A549 (cell line): ENCODE measurements around the gene DPF1. TPM values are rescaled to one million over a fixed set of nuclear protein-coding genes. Genes with fewer than 3 reads are reported as not detected.

Experiments used
- ATAC-seq, 2 experiments: fragments of 200-7000 bp in 1 of 2; fragments of >200 bp in 1 of 2; cut with Nextera tagmentation in 1 of 2; cut with Tn5 transposase in 1 of 2; 3 replicates each; pipeline versions ENCODE4 v1.8.0 to v1.9.1; 2018 to 2020; ENCODE audit warnings: mild to moderate bottlenecking in 1 of 2, moderate library complexity in 1 of 2
- CTCF ChIA-PET: fragments of 300-600 bp; sonication (Branson Sonifier 250); formaldehyde crosslinking; extraction: SDS; loops from one replicate; lab custom pipeline; 2021; ENCODE audit warnings: antibody characterized with exemption, inconsistent platforms; lab: Yijun Ruan, JAX
- POLR2A ChIA-PET: fragments of 350-600 bp; formaldehyde crosslinking; extraction: SDS; loops from one replicate; lab custom pipeline; 2021; ENCODE audit warnings: antibody characterized with exemption, inconsistent platforms; lab: Yijun Ruan, JAX
- DNase-seq, 2 experiments: peaks; one replicate each; pipeline versions ENCODE4 v3.0.0 to v3.0.0-alpha.2; 2011 to 2016; ENCODE audit warnings: low read depth in 1 of 2, low spot score in 1 of 2
- FAIRE-seq: peaks from 2 replicates; lab custom pipeline; 2011; peaks lifted over from hg19 to GRCh38; lab: Jason Lieb, UNC
- H3K27ac ChIP-seq, 2 experiments: fragments of >200 bp; sonication (Bioruptor Twin); formaldehyde crosslinking; 3 replicates each; pipeline ENCODE4 v1.5.1; 2016 to 2017
- H3K4me1 ChIP-seq: fragments of >200 bp; sonication (Bioruptor Twin); formaldehyde crosslinking; 3 replicates; pipeline ENCODE4 v1.6.1; 2016
- H3K4me2 ChIP-seq: fragments of >200 bp; sonication (Bioruptor Twin); formaldehyde crosslinking; 3 replicates; pipeline ENCODE4 v1.6.1; 2016
- H3K4me3 ChIP-seq: fragments of >200 bp; sonication (Bioruptor Twin); formaldehyde crosslinking; 3 replicates; pipeline ENCODE4 v1.5.1; 2016
- H3K9me3 ChIP-seq: fragments of >200 bp; sonication (Bioruptor Twin); formaldehyde crosslinking; 3 replicates; pipeline ENCODE4 v1.6.1; 2016
- CEBPB ChIP-seq, 2 experiments: fragments of >200 bp in 1 of 2; sonication (Bioruptor Twin) in 1 of 2; formaldehyde crosslinking in 1 of 2; IDR thresholded peaks; 2 replicates each; pipeline ENCODE4 v1.6.1; 2012 to 2016
- CHD4 ChIP-seq: fragments of 200-600 bp; sonication (generic); IDR thresholded peaks from 2 replicates; pipeline ENCODE4 v1.6.1; 2016; ENCODE audit warnings: antibody characterized with exemption, mild to moderate bottlenecking, borderline replicate concordance
- EHF ChIP-seq: fragments of 250-450 bp; sonication (Bioruptor Pico); IDR thresholded peaks from 2 replicates; pipeline ENCODE4 v1.5.0; 2020; ENCODE audit warnings: mild to moderate bottlenecking
- EP300 ChIP-seq, 2 experiments: fragments of >200 bp; sonication (Bioruptor Twin); formaldehyde crosslinking; IDR thresholded peaks; 2 replicates in 1 of 2; 3 replicates in 1 of 2; pipeline ENCODE4 v1.6.1; 2016 to 2017
- FOSL2 ChIP-seq, 2 experiments: fragments of 450-650 bp in 1 of 2; fragments of >200 bp in 1 of 2; sonication (Bioruptor Twin) in 1 of 2; formaldehyde crosslinking; IDR thresholded peaks; 2 replicates each; pipeline versions ENCODE4 v1.5.0 to v1.6.1; 2016 to 2020; ENCODE audit warnings: mild to moderate bottlenecking in 1 of 2, moderate library complexity in 1 of 2
- FOXS1 ChIP-seq: fragments of 250-450 bp; sonication (Bioruptor Pico); IDR thresholded peaks from 2 replicates; pipeline ENCODE4 v1.5.0; 2020; ENCODE audit warnings: mild to moderate bottlenecking, moderate library complexity
- GATA3 ChIP-seq: IDR thresholded peaks from 2 replicates; pipeline ENCODE4 v1.6.1; 2012; ENCODE audit warnings: borderline replicate concordance
- HOXB13 ChIP-seq: fragments of 250-450 bp; sonication (Bioruptor Pico); IDR thresholded peaks from 2 replicates; pipeline ENCODE4 v1.5.0; 2020; ENCODE audit warnings: low read depth, mild to moderate bottlenecking, moderate library complexity
- JUN ChIP-seq, 2 experiments: fragments of >200 bp; sonication (Bioruptor Twin); formaldehyde crosslinking; IDR thresholded peaks; 2 replicates in 1 of 2; 3 replicates in 1 of 2; pipeline ENCODE4 v1.6.1; 2016 to 2017
- JUNB ChIP-seq: fragments of >200 bp; sonication (Bioruptor Twin); formaldehyde crosslinking; IDR thresholded peaks from 2 replicates; pipeline ENCODE4 v1.6.1; 2016
- MAFK ChIP-seq: fragments of 450-650 bp; IDR thresholded peaks from 2 replicates; pipeline ENCODE4 v1.6.1; 2014; ENCODE audit not compliant: partially characterized antibody
- MAZ ChIP-seq: fragments of 150-350 bp; IDR thresholded peaks from 2 replicates; pipeline ENCODE4 v1.6.1; 2014; ENCODE audit warnings: antibody characterized with exemption, low read depth, low read length, borderline replicate concordance
- MYC ChIP-seq: IDR thresholded peaks from 2 replicates; pipeline ENCODE4 v1.6.1; 2012; ENCODE audit warnings: mild to moderate bottlenecking, inconsistent platforms, low read length, improper control_type of control experiment, borderline replicate concordance
- NPAS2 ChIP-seq: fragments of 250-450 bp; sonication (Bioruptor Pico); IDR thresholded peaks from 2 replicates; pipeline ENCODE4 v1.8.0; 2022; ENCODE audit warnings: mild to moderate bottlenecking, moderate library complexity, borderline replicate concordance
- NR3C1 ChIP-seq: fragments of >200 bp; sonication (Bioruptor Twin); formaldehyde crosslinking; IDR thresholded peaks from 3 replicates; pipeline ENCODE4 v1.6.1; 2017
- POLR2AphosphoS2 ChIP-seq: conservative IDR thresholded peaks from 2 replicates; pipeline ENCODE4 v1.6.1; 2012; ENCODE audit warnings: low read length, improper control_type of control experiment, inconsistent platforms
- RAD21 ChIP-seq, 2 experiments: fragments of >200 bp in 1 of 2; sonication (Bioruptor Twin) in 1 of 2; formaldehyde crosslinking in 1 of 2; IDR thresholded peaks in 1 of 2; conservative IDR thresholded peaks in 1 of 2; 2 replicates in 1 of 2; 3 replicates in 1 of 2; pipeline ENCODE4 v1.6.1; 2012 to 2018; ENCODE audit warnings: inconsistent platforms in 1 of 2
- RARB ChIP-seq: fragments of 250-450 bp; sonication (Bioruptor Pico); IDR thresholded peaks from 2 replicates; pipeline ENCODE4 v1.8.0; 2021; ENCODE audit warnings: mild to moderate bottlenecking, moderate library complexity
- ZNF302 ChIP-seq: fragments of 250-450 bp; sonication (Bioruptor Pico); IDR thresholded peaks from 2 replicates; pipeline ENCODE4 v1.9.0; 2021; ENCODE audit warnings: inconsistent platforms, mild to moderate bottlenecking, moderate library complexity
- WGBS: methylation state at CpG from one replicate; pipeline ENCODE4 v1.1.6; 2017; ENCODE audit errors: missing lambda C conversion rate; 5-methylcytosine and 5-hydroxymethylcytosine counted together
- polyA plus RNA-seq, 4 experiments: library from polyadenylated mRNA; depleted of rRNA in 3 of 4; stranded (reverse); fragments of >200 nt; fragmentation: RNase III in 1 of 4; extraction: RNeasy Plus Mini Kit Qiagen cat#74134 plus additional on column Dnase treatment in 1 of 4; gene quantifications; 2 replicates in 3 of 4; 3 replicates in 1 of 4; pipeline ENCODE4 v1.2.3, GENCODE V29; 2011 to 2017
- TF ChIP-seq, protein P1 (sequence below): fragments of >200 bp; sonication (Bioruptor Twin); formaldehyde crosslinking; IDR thresholded peaks from 3 replicates; pipeline ENCODE4 v1.6.1; 2016
- TF ChIP-seq, protein P2 (sequence below): IDR thresholded peaks from 2 replicates; pipeline ENCODE4 v1.6.1; 2012; ENCODE audit warnings: low read depth, borderline replicate concordance
- TF ChIP-seq, protein P3 (sequence below): fragments of 200-600 bp; sonication (generic); IDR thresholded peaks from 2 replicates; pipeline ENCODE4 v1.6.1; 2016; ENCODE audit warnings: antibody characterized with exemption, mild to moderate bottlenecking, moderate library complexity
- TF ChIP-seq, protein P4 (sequence below): IDR thresholded peaks from 2 replicates; pipeline ENCODE4 v1.6.1; 2012
- TF ChIP-seq, protein P5 (sequence below): IDR thresholded peaks from 2 replicates; pipeline ENCODE4 v1.6.1; 2012

Gene DPF1
- polyA plus RNA-seq, 2 of the 4 experiments (the other 2 are of a cell fraction): 2.1 to 6.8 TPM

DNA sequence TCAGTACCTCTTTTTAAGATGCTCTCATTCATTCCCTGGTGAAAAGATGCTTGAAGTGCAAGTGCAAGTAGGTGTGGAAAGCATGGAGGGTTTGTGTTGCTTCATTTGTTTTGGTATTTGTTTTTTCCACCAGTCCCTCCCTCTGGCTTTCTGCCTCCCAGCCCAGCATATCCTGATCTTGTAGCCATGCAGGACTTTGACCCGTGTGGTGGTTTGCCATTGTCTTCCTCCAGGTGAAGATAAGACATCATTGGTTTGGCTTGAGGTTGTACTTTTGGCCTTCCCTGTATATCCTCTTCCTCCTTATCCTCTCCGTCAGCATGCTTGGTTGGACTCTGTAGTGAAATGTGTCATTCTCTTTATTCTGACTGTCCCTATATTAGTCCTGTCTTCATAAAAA is 49.5 kb upstream of the DPF1 start:
- peaks cover 80% of the 10 kb centered on the region for H3K4me1 ChIP-seq
- peak overlapping the region; percentile 11 to 89; a peak in 4 of 6 replicates for H3K27ac ChIP-seq

DNA sequence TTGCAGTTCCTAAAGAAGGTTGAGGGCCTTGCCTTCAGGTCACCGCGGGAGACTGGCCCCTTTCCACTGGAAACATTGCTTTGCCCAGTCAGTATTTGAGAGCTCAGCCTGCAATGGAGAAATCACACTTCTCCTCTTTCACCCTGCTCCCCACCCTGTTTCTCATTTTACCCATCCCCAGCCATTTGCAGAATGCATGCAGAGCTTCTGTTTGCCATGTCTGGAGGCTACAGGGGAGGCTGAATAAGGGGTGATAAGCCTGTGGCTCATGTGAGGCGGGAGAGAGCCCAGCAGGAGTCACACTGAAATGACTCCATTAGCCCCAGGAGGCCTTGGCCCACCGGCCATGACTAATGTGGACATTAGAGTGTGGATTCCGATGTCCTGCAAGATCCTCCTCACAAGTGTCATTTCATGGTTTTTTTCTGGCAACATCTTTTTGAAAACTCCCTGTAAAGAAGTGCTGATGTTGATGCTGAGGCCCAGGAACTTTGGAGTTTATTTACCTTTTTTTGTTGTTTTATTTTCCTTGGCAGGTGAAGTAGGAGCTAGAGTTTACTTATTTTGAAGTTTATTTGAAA is 46.7 kb upstream of the DPF1 start:
- Histone ChIP-seq H3K4me2 (peak overlapping the region; percentile 76), H3K27ac (peak overlapping the region; percentile 89 to 91), H3K4me1 (peaks cover 94% of the 10 kb centered on the region), H3K9me3 (no peaks in the 10 kb centered on the region), H3K4me3 (peak overlapping the region; percentile 1; the same call in 1 of the 3 replicates)
- TF ChIP-seq JUNB (peak; percentile 85), GATA3 (peak; percentile 94), NR3C1 (no peak), HOXB13 (peak; percentile 28; the same call in 1 of the 2 replicates), CEBPB (IDR thresholded peaks at IDR 0.05) (peak; percentile 25 to 66; a peak in 2 of 4 replicates), RARB (CRISPR knock-in tag) (no peak), EP300 (IDR thresholded peaks at IDR 0.05) (peak; percentile 35 to 81; a peak in 3 of 5 replicates), MAZ (no peak), MYC (0 out of 2 replicates have a peak, but pooled peaks have one; percentile 57), MAFK (peak; percentile 18), RAD21 (conservative IDR thresholded peaks at IDR 0.05 in 1 of 2, IDR thresholded peaks at IDR 0.05 in 1 of 2) (peak; percentile 32 to 45; a peak in 2 of 5 replicates), FOXS1 (CRISPR knock-in tag) (peak; percentile 55; the same call in 1 of the 2 replicates), POLR2AphosphoS2 (no peak), ZNF302 (CRISPR knock-in tag) (0 out of 2 replicates have a peak, but pooled peaks have one; percentile 26), NPAS2 (CRISPR knock-in tag) (no peak), FOSL2 (IDR thresholded peaks at IDR 0.05) (peak; percentile 79), FOSL2 (CRISPR knock-in tag; IDR thresholded peaks at IDR 0.05) (peak; percentile 94), JUN (IDR thresholded peaks at IDR 0.05) (peak; percentile 54 to 89; a peak in 3 of 5 replicates)
- TF ChIP-seq, protein P1, sequence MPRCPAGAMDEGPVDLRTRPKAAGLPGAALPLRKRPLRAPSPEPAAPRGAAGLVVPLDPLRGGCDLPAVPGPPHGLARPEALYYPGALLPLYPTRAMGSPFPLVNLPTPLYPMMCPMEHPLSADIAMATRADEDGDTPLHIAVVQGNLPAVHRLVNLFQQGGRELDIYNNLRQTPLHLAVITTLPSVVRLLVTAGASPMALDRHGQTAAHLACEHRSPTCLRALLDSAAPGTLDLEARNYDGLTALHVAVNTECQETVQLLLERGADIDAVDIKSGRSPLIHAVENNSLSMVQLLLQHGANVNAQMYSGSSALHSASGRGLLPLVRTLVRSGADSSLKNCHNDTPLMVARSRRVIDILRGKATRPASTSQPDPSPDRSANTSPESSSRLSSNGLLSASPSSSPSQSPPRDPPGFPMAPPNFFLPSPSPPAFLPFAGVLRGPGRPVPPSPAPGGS: peak; percentile 70; the same call in 1 of the 3 replicates
- TF ChIP-seq, protein P2, sequence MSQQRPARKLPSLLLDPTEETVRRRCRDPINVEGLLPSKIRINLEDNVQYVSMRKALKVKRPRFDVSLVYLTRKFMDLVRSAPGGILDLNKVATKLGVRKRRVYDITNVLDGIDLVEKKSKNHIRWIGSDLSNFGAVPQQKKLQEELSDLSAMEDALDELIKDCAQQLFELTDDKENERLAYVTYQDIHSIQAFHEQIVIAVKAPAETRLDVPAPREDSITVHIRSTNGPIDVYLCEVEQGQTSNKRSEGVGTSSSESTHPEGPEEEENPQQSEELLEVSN: no peak
- TF ChIP-seq, protein P3, sequence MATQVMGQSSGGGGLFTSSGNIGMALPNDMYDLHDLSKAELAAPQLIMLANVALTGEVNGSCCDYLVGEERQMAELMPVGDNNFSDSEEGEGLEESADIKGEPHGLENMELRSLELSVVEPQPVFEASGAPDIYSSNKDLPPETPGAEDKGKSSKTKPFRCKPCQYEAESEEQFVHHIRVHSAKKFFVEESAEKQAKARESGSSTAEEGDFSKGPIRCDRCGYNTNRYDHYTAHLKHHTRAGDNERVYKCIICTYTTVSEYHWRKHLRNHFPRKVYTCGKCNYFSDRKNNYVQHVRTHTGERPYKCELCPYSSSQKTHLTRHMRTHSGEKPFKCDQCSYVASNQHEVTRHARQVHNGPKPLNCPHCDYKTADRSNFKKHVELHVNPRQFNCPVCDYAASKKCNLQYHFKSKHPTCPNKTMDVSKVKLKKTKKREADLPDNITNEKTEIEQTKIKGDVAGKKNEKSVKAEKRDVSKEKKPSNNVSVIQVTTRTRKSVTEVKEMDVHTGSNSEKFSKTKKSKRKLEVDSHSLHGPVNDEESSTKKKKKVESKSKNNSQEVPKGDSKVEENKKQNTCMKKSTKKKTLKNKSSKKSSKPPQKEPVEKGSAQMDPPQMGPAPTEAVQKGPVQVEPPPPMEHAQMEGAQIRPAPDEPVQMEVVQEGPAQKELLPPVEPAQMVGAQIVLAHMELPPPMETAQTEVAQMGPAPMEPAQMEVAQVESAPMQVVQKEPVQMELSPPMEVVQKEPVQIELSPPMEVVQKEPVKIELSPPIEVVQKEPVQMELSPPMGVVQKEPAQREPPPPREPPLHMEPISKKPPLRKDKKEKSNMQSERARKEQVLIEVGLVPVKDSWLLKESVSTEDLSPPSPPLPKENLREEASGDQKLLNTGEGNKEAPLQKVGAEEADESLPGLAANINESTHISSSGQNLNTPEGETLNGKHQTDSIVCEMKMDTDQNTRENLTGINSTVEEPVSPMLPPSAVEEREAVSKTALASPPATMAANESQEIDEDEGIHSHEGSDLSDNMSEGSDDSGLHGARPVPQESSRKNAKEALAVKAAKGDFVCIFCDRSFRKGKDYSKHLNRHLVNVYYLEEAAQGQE: no peak
- TF ChIP-seq, protein P4, sequence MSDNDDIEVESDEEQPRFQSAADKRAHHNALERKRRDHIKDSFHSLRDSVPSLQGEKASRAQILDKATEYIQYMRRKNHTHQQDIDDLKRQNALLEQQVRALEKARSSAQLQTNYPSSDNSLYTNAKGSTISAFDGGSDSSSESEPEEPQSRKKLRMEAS: peak; percentile 94
- TF ChIP-seq, protein P5, sequence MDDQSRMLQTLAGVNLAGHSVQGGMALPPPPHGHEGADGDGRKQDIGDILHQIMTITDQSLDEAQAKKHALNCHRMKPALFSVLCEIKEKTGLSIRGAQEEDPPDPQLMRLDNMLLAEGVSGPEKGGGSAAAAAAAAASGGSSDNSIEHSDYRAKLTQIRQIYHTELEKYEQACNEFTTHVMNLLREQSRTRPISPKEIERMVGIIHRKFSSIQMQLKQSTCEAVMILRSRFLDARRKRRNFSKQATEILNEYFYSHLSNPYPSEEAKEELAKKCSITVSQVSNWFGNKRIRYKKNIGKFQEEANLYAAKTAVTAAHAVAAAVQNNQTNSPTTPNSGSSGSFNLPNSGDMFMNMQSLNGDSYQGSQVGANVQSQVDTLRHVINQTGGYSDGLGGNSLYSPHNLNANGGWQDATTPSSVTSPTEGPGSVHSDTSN: peak; percentile 86
- CTCF ChIA-PET: interaction anchor here (0.6 to 18.2 kb wide), 18 partner anchors 13 to 371 kb away, joined by 3 to 259 read pairs (median 5); partner anchors contain the start of genes CATSPERG, KCNK6, PPP1R14A and PSMD8
- 0% methylated on average over 5 of the region's 5 CpGs for WGBS
- FAIRE-seq (peak; percentile 100), DNase-seq (peak; percentile 97 to 99), ATAC-seq (peak; percentile 69 to 82)
- POLR2A ChIA-PET: interaction anchor here (0.6 to 8.8 kb wide), 3 partner anchors 27 to 287 kb away, joined by 6 to 127 read pairs (median 9); partner anchors contain the start of gene C19orf33

More for the DNA sequence above, 49.5 kb upstream of the DPF1 start:
- WGBS: 51% methylated on average over 2 of the region's 2 CpGs
- H3K4me2 ChIP-seq: peak overlapping the region; percentile 54
- CTCF ChIA-PET: interaction anchor here (1.1 to 18.2 kb wide), 5 partner anchors 7 to 62 kb away, joined by 5 to 259 read pairs (median 24); partner anchors contain the start of genes CATSPERG and PPP1R14A
- TF ChIP-seq CHD4: no peak
- 0 out of 2 replicates have a peak, but pooled peaks have one; percentile 17 for TF ChIP-seq GATA3
- 0 out of 2 replicates have a peak, but pooled peaks have one; percentile 20 for TF ChIP-seq EHF (CRISPR knock-in tag)
- DNase-seq (peak in 1 of 2 experiments; percentile 66), ATAC-seq (no peak), FAIRE-seq (peak; percentile 93)
- H3K9me3 ChIP-seq: no peaks in the 10 kb centered on the region
- POLR2A ChIA-PET: interaction anchor here (1.1 kb wide), 1 partner anchor 30 kb away, joined by 4 read pairs; the partner anchor contains the start of gene C19orf33
- H3K4me3 ChIP-seq: no peak overlapping the region
